Adrenal gland (tissue), 12 donors: ENCODE results near the gene KCNJ6. TPM values are rescaled to one million over a fixed set of nuclear protein-coding genes. Genes with fewer than 3 reads are reported as not detected.

ENCODE experiments used
- DNase-seq, 7 donors: peaks; one replicate each; pipeline ENCODE4 v3.0.0-alpha.2; 2019 to 2020
- H3K27ac ChIP-seq, 5 donors: fragments of 200-600 bp; sonication (generic) in 4 of 5; 1 replicate in 3 of 5; 2 replicates in 2 of 5; pipeline versions ENCODE4 v1.5.1 to v1.8.0; 2016 to 2020; ENCODE audit warnings: mild to moderate bottlenecking in 1 of 5
- H3K27me3 ChIP-seq: fragments of 200-600 bp; 2 replicates; pipeline ENCODE4 v1.8.0; 2021
- H3K36me3 ChIP-seq, 2 donors: fragments of 200-600 bp; replicated peaks in 1 of 2; 1 replicate in 1 of 2; 2 replicates in 1 of 2; pipeline versions ENCODE4 v1.5.1 to v1.8.0; 2018 to 2022
- H3K4me1 ChIP-seq, 2 donors: fragments of 200-600 bp; replicated peaks in 1 of 2; 1 replicate in 1 of 2; 2 replicates in 1 of 2; pipeline versions ENCODE4 v1.5.1 to v1.8.0; 2018 to 2021
- H3K4me3 ChIP-seq, 4 donors: fragments of 200-600 bp; sonication (generic) in 3 of 4; one replicate each; pipeline ENCODE4 v1.5.1; 2016 to 2018
- H3K9me3 ChIP-seq, 3 donors: fragments of 200-600 bp; sonication (generic) in 1 of 3; replicated peaks in 1 of 3; 1 replicate in 2 of 3; 2 replicates in 1 of 3; pipeline versions ENCODE4 v1.5.1 to v1.8.0; 2016 to 2021
- POLR2A ChIP-seq, 2 donors: fragments of 450-650 bp; IDR thresholded peaks; one replicate each; pipeline ENCODE4 v1.6.1; 2017; ENCODE audit warnings: antibody characterized with exemption in 2 of 2, mild to moderate bottlenecking in 2 of 2, moderate library complexity in 1 of 2
- WGBS, 4 donors: extraction: QIAGEN DNeasy Blood & Tissue Kit in 2 of 4; methylation state at CpG; one replicate each; pipeline versions ENCODE4 v1.1.5 to v1.1.7; 2013 to 2017; 5-methylcytosine and 5-hydroxymethylcytosine counted together
- intact Hi-C, 2 donors: fragments of 100-400 bp; cut with DNase I; formaldehyde crosslinking; loops; one replicate each; pipeline versions ENCODE4 v1.14.1 to v1.15.0; 2022 to 2023
- polyA plus RNA-seq, 3 donors: library from polyadenylated mRNA; stranded (reverse); fragments of 200-250 nt in 2 of 3; fragments of 350-450 nt in 1 of 3; fragmentation: Illumina TruSeq in 1 of 3; extraction: RNeasy Lipid Tissue Mini Kit (QIAGEN cat#74804) in 1 of 3; gene quantifications; one replicate each; pipeline ENCODE4 v1.2.3, GENCODE V29; 2013 to 2014
- total RNA-seq, 9 donors: library from RNA; depleted of rRNA in 4 of 9; stranded (reverse); fragments of >200 nt in 4 of 9; fragments of 120-200 nt in 1 of 9; fragmentation: NEBNext Ultra II Directional in 1 of 9; extraction: Animal tissue kit (Norgen Biotek cat#: 25700) in 1 of 9; gene quantifications; one replicate each; pipeline versions ENCODE4 v1.1.0 to v1.2.4, GENCODE V29; 2013 to 2023
- TF ChIP-seq, protein P1 (sequence below), 6 experiments: fragments of 450-650 bp in 4 of 6; fragments of 200-600 bp in 2 of 6; sonication (generic) in 1 of 6; IDR thresholded peaks; 1 replicate in 5 of 6; 2 replicates in 1 of 6; pipeline versions ENCODE4 v1.5.1 to v1.8.0; 2016 to 2021; ENCODE audit warnings: antibody characterized with exemption in 6 of 6, mild to moderate bottlenecking in 2 of 6, moderate library complexity in 1 of 6
- donor health status: healthy with polysubstance abuse.
- donor health status: Bipolar disorder and iron deficiency.
- donor health status: DM: yes; HTN: yes; CAD: no.
- donor health status: DM: no; HTN: no; CAD: no.
- donor health status: DM: no; HTN: no; CAD: no.
- donor health status: DM: yes; HTN: yes; CAD: no.

The KCNJ6 gene
- total and polyA plus RNA-seq, 12 donors, result 0.03 to 0.60 (median 0.07) TPM; not detected in 4

DNA sequence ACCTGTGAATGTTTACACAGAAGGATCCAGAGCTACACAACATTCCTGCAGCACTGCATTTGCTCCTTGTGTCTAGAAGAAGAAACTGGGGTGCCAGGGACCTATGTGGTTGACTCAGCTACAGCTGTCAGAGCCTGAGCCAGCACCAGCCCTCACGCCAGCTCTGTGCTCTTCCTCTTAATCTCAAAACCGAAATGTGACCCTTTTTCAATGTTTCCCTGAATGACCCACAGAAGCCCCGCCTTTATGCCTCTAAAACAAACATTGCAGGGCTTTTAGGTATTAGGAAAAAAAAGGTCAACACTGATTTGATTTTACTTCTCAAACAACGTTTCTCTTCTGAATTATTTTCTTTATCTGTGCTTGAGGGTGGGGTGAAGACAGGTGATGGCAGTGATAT lies 289.2 kb downstream of the KCNJ6 start:
- intact Hi-C loops, result no loop called here
- Histone ChIP-seq H3K9me3 (no peaks in the 10 kb centered on the region), H3K4me1 (peaks cover 7 to 11% of the 10 kb centered on the region in 2 donors), H3K4me3 (no peak overlapping the region), H3K27ac (no peak overlapping the region), H3K36me3 (no peaks in the 10 kb centered on the region), H3K27me3 (no peaks in the 10 kb centered on the region)
- no peak for DNase-seq
- WGBS, 4 donors, result 44 to 53% (median 52%) methylated on average over 4 of the region's 4 CpGs
- TF ChIP-seq, protein P1, sequence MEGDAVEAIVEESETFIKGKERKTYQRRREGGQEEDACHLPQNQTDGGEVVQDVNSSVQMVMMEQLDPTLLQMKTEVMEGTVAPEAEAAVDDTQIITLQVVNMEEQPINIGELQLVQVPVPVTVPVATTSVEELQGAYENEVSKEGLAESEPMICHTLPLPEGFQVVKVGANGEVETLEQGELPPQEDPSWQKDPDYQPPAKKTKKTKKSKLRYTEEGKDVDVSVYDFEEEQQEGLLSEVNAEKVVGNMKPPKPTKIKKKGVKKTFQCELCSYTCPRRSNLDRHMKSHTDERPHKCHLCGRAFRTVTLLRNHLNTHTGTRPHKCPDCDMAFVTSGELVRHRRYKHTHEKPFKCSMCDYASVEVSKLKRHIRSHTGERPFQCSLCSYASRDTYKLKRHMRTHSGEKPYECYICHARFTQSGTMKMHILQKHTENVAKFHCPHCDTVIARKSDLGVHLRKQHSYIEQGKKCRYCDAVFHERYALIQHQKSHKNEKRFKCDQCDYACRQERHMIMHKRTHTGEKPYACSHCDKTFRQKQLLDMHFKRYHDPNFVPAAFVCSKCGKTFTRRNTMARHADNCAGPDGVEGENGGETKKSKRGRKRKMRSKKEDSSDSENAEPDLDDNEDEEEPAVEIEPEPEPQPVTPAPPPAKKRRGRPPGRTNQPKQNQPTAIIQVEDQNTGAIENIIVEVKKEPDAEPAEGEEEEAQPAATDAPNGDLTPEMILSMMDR (IDR thresholded peaks at IDR 0.05), result no peak
- TF ChIP-seq POLR2A (IDR thresholded peaks at IDR 0.05), result no peak

DNA sequence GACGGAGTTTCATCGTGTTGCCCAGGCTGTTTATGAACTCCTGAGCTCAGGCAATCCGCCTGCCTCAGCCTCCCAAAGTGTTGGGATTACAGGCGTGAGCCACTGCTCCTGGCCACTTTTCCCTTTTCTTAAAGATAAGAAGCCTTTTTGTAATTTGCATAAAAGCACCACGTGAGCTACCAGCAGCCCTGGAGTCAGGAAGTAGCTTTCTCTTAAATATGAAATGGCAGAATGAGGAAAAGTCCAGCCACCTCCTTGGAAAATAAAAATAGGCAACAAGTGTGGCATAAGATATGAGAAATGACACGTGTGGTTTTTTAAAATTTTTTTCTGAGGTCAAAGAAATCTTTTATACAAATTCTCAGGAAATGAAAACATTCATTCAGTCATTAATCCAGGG lies 289.9 kb downstream of the KCNJ6 start:
- Histone ChIP-seq H3K27me3 (no peaks in the 10 kb centered on the region), H3K9me3 (no peaks in the 10 kb centered on the region), H3K27ac (no peak overlapping the region), H3K4me1 (peaks cover 7 to 11% of the 10 kb centered on the region in 2 donors), H3K4me3 (no peak overlapping the region), H3K36me3 (no peaks in the 10 kb centered on the region)
- intact Hi-C loops, result no loop called here
- TF ChIP-seq, protein P1 (IDR thresholded peaks at IDR 0.05), result no peak
- no peak for TF ChIP-seq POLR2A (IDR thresholded peaks at IDR 0.05)
- 71 to 80% (median 72%) methylated on average over 6 of the region's 6 CpGs for WGBS, 4 donors
- no peak for DNase-seq

DNA sequence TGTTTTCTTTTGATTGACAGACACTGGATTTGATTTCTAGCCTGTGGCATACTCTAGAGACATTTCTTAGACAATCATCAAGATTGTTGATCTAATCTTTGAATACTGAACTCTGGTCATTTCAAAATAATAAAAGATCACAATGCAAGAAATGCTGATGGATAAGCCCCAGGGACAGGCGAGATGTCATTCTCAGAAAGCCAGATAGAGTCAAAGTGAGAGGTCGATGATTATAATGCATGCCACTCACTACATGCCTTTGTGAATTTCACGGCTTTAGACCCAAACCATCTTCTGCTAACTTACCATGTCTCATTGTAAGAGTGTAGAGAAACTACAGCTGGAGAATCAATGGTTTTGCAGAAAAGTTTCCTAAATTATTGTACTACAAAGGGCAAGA lies 292.6 kb downstream of the KCNJ6 start:
- no peaks in the 10 kb centered on the region for H3K36me3 ChIP-seq

DNA sequence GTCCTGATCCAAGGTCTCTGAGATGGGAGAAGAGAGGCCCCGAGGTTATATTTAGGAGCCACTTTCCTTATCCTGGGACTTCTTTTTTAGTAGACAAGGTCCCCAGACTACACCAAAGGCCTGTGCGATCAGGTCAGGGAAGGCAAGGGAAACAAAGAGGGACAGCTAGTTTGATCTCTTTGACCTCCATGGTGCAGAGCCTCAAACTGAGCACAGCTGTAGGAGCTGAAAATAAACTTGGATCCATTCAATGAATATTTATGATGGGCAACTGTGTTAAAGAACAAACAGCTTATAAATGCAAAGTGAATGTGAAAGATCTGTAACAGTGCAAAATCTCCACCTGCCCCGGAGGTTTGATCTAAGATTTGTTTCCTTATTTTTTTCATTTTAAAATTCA lies 293.1 kb downstream of the KCNJ6 start:
- WGBS, 4 donors, result 34 to 47% (median 38%) methylated on average over 3 of the region's 3 CpGs
- DNase-seq, result no peak
- H3K27ac ChIP-seq, result peak overlapping the region in 2 of 5 donors; percentile 35 to 40
- H3K4me1 ChIP-seq, result peaks cover 27 to 35% of the 10 kb centered on the region in 2 donors
- no peaks in the 10 kb centered on the region for H3K9me3 ChIP-seq
- no peaks in the 10 kb centered on the region for H3K36me3 ChIP-seq
- H3K4me3 ChIP-seq, result no peak overlapping the region
- H3K27me3 ChIP-seq, result no peaks in the 10 kb centered on the region
- TF ChIP-seq POLR2A (IDR thresholded peaks at IDR 0.05), result no peak
- TF ChIP-seq, protein P1 (IDR thresholded peaks at IDR 0.05), result no peak
- intact Hi-C loops, result no loop called here

More for the DNA sequence above, 292.6 kb downstream of the KCNJ6 start:
- WGBS, 4 donors, result 83 to 98% (median 91%) methylated on average over 3 of the region's 3 CpGs
- Histone ChIP-seq H3K9me3 (no peaks in the 10 kb centered on the region), H3K4me3 (no peak overlapping the region), H3K27ac (no peak overlapping the region), H3K4me1 (peaks cover 27 to 35% of the 10 kb centered on the region in 2 donors), H3K27me3 (no peaks in the 10 kb centered on the region)
- TF ChIP-seq, protein P1 (IDR thresholded peaks at IDR 0.05), result no peak
- TF ChIP-seq POLR2A (IDR thresholded peaks at IDR 0.05), result no peak
- DNase-seq, result no peak
- intact Hi-C loops, result no loop called here
